PC-3 (cell line): ENCODE results near the gene KCNJ6. TPM values are rescaled to one million over a fixed set of nuclear protein-coding genes. Genes with fewer than 3 reads are reported as not detected.

Experiments
- ATAC-seq: fragments of 200-7000 bp; cut with Tn5 transposase; 2 replicates; pipeline ENCODE4 v1.9.1; 2020; ENCODE audit warnings: mild to moderate bottlenecking, moderate library complexity
- BruUV-seq: library from RNA; stranded (reverse); fragments of 400-500 nt; replicated peaks from 2 replicates; lab custom pipeline; 2021; lab: Mats Ljungman, UMichigan
- CTCF ChIA-PET: fragments of 300-600 bp; sonication (Branson Sonifier 250); formaldehyde crosslinking; loops from one replicate; lab custom pipeline; 2022; ENCODE audit warnings: antibody characterized with exemption; lab: Charles Lee
- POLR2A ChIA-PET: fragments of 300-600 bp; sonication (Branson Sonifier 250); formaldehyde crosslinking; loops from one replicate; lab custom pipeline; 2022; ENCODE audit warnings: antibody characterized with exemption; ENCODE audit not compliant: unreplicated experiment; lab: Charles Lee
- DNase-seq: peaks from one replicate; pipeline ENCODE4 v3.0.0-alpha.2; 2015
- H2AFZ ChIP-seq: fragments of 300-600 bp; sonication (generic); 2 replicates; pipeline ENCODE4 v1.6.0; 2016; ENCODE audit warnings: antibody characterized with exemption, low read length
- H3F3A ChIP-seq: fragments of 300-600 bp; sonication (generic); one replicate; pipeline ENCODE4 v1.6.0; 2017; ENCODE audit warnings: antibody characterized with exemption, low read length, control low read depth, mild to moderate bottlenecking; ENCODE audit not compliant: unreplicated experiment
- H3K27ac ChIP-seq: fragments of 300-600 bp; sonication (generic); 2 replicates; pipeline ENCODE4 v1.5.1; 2016; ENCODE audit warnings: mild to moderate bottlenecking, low read length
- H3K27me3 ChIP-seq: fragments of 300-600 bp; sonication (generic); 2 replicates; pipeline ENCODE4 v1.6.1; 2016; ENCODE audit warnings: low read length, mixed read lengths
- H3K36me3 ChIP-seq: fragments of 300-600 bp; sonication (generic); 2 replicates; pipeline ENCODE4 v1.6.1; 2016; ENCODE audit warnings: low read depth, mixed run types, low read length, mixed read lengths
- H3K4me1 ChIP-seq: fragments of 300-600 bp; sonication (generic); 2 replicates; pipeline ENCODE4 v1.5.1; 2016; ENCODE audit warnings: low read length; ENCODE audit not compliant: insufficient read depth
- H3K4me2 ChIP-seq: fragments of 300-600 bp; sonication (generic); 2 replicates; pipeline ENCODE4 v1.6.0; 2016; ENCODE audit warnings: low read length
- H3K4me3 ChIP-seq: fragments of 300-600 bp; sonication (generic); 2 replicates; pipeline ENCODE4 v1.5.1; 2016; ENCODE audit warnings: mild to moderate bottlenecking, low read length, mixed read lengths
- H3K79me2 ChIP-seq: fragments of 300-600 bp; sonication (generic); 2 replicates; pipeline ENCODE4 v1.6.1; 2017; ENCODE audit warnings: low read length, mixed read lengths
- H3K9ac ChIP-seq: fragments of 300-600 bp; sonication (generic); 2 replicates; pipeline ENCODE4 v1.6.0; 2016; ENCODE audit warnings: mild to moderate bottlenecking, low read length
- H3K9me2 ChIP-seq: fragments of 300-600 bp; sonication (generic); replicated peaks from 2 replicates; pipeline ENCODE4 v1.6.1; 2016; ENCODE audit warnings: mixed run types, low read length, mixed read lengths
- H3K9me3 ChIP-seq: fragments of 300-600 bp; sonication (generic); 2 replicates; pipeline ENCODE4 v1.6.1; 2016; ENCODE audit warnings: low read length, mixed read lengths
- H4K20me1 ChIP-seq: fragments of 300-600 bp; sonication (generic); 2 replicates; pipeline ENCODE4 v1.6.1; 2016; ENCODE audit warnings: low read length, mixed read lengths
- CTCF ChIP-seq: fragments of 300-600 bp; sonication (generic); conservative IDR thresholded peaks from 2 replicates; pipeline ENCODE4 v1.5.1; 2017; ENCODE audit warnings: antibody characterized with exemption, low read depth, mild to moderate bottlenecking, low read length
- EZH2 ChIP-seq: fragments of 300-600 bp; sonication (generic); IDR thresholded peaks from one replicate; pipeline ENCODE4 v1.6.1; 2017; ENCODE audit warnings: antibody characterized with exemption, mild to moderate bottlenecking, low read length; ENCODE audit not compliant: unreplicated experiment
- EZH2phosphoT487 ChIP-seq: fragments of 300-600 bp; sonication (generic); IDR thresholded peaks from 2 replicates; pipeline ENCODE4 v1.6.1; 2018; ENCODE audit warnings: mild to moderate bottlenecking, antibody characterized with exemption, low read length, borderline replicate concordance
- intact Hi-C: fragments of 100-400 bp; cut with micrococcal nuclease; formaldehyde crosslinking; loops from 2 replicates; pipeline ENCODE4 v1.9.0; 2023
- total RNA-seq: library from RNA; depleted of rRNA; stranded (reverse); fragments of >200 nt; gene quantifications from 2 replicates; pipeline ENCODE4 v1.2.3, GENCODE V29; 2014

KCNJ6 gene
- total RNA-seq, 1 experiment from 2014 or later, result not detected

GRCh38 chr21:37908691-37909090, 7.6 kb downstream of the KCNJ6 start:
- no peak for DNase-seq
- intact Hi-C loops, result no loop called here
- ATAC-seq, result no peak
- peaks cover 20% of the 10 kb centered on the region for H3K27me3 ChIP-seq
- ChIA-PET CTCF (no interaction called here), POLR2A (no interaction called here)
- no peaks in the 10 kb centered on the region for H4K20me1 ChIP-seq
- H3K9me2 ChIP-seq, result no peaks in the 10 kb centered on the region
- H3K4me3 ChIP-seq, result no peak overlapping the region
- no peak for TF ChIP-seq EZH2
- no peak for TF ChIP-seq CTCF
- no peak for TF ChIP-seq EZH2phosphoT487
- H3F3A ChIP-seq, result no peaks in the 10 kb centered on the region
- no TSS peak for BruUV-seq
- H3K27ac ChIP-seq, result no peak overlapping the region
- no peaks in the 10 kb centered on the region for H3K9me3 ChIP-seq
- no peaks in the 10 kb centered on the region for H3K4me1 ChIP-seq
- no peak overlapping the region for H2AFZ ChIP-seq
- H3K4me2 ChIP-seq, result no peak overlapping the region
- H3K9ac ChIP-seq, result no peak overlapping the region
- H3K79me2 ChIP-seq, result no peaks in the 10 kb centered on the region
- H3K36me3 ChIP-seq, result no peaks in the 10 kb centered on the region

- BruUV-seq, result no TSS peak
- CTCF ChIA-PET, result no interaction called here
- POLR2A ChIA-PET, result no interaction called here
Measured at GRCh38 chr21:37907076-37907475, 9.2 kb downstream of the KCNJ6 start.

More at GRCh38 chr21:37907076-37907475, 9.2 kb downstream of the KCNJ6 start:
- no peak overlapping the region for H3K4me2 ChIP-seq
- H3K27ac ChIP-seq, result no peak overlapping the region
- TF ChIP-seq EZH2phosphoT487 (no peak), CTCF (no peak), EZH2 (no peak)
- H3K36me3 ChIP-seq, result no peaks in the 10 kb centered on the region
- H2AFZ ChIP-seq, result no peak overlapping the region
- no peak overlapping the region for H3K4me3 ChIP-seq
- H3K9me2 ChIP-seq, result no peaks in the 10 kb centered on the region
- H3K9ac ChIP-seq, result no peak overlapping the region
- 0 out of 2 replicates have a peak, but pooled peaks cover 13% of the 10 kb centered on the region for H3K27me3 ChIP-seq
- H3K9me3 ChIP-seq, result no peaks in the 10 kb centered on the region
- intact Hi-C loops, result no loop called here
- no peaks in the 10 kb centered on the region for H3F3A ChIP-seq
- no peaks in the 10 kb centered on the region for H3K4me1 ChIP-seq
- no peaks in the 10 kb centered on the region for H3K79me2 ChIP-seq
- no peak for ATAC-seq
- H4K20me1 ChIP-seq, result no peaks in the 10 kb centered on the region
- DNase-seq, result peak; percentile 23
